Hippocampal formation (tissue), 2 donors: ENCODE results near the gene RAB11A.

Source experiments
- DNase-seq, 2 donors: peaks; one replicate each; lab custom pipeline; 2025; lab: John Stamatoyannopoulos, UW

Gene RAB11A

GRCh38 chr15:65869126-65869953 lies at the start of gene RAB11A:
TSS of gene RAB11A (plus strand) at chr15:65869491. CDS start at chr15:65869586, 95 bp downstream.
- peak; percentile 93 to 98 for DNase-seq

GRCh38 chr15:65819563-65819960 lies 49.7 kb upstream of the RAB11A start:
- DNase-seq: no peak

- no peak for DNase-seq
These were observed 48.2 kb upstream of the RAB11A start for GRCh38 chr15:65821070-65821469.

GRCh38 chr15:65822316-65822715 lies 47.0 kb upstream of the RAB11A start:
- DNase-seq: no peak

GRCh38 chr15:65824031-65824743 lies 45.1 kb upstream of the RAB11A start:
- DNase-seq: peak; percentile 41 to 57

GRCh38 chr15:65824941-65825544 lies 44.2 kb upstream of the RAB11A start:
- DNase-seq: no peak

- no peak for DNase-seq
These were observed 42.2 kb upstream of the RAB11A start for GRCh38 chr15:65827065-65827464.

GRCh38 chr15:65828585-65828984 lies 40.7 kb upstream of the RAB11A start:
- DNase-seq: no peak

GRCh38 chr15:65829130-65829764 lies 40.0 kb upstream of the RAB11A start:
- DNase-seq: peak in 1 of 2 donors; percentile 58

- peak; percentile 56 to 77 for DNase-seq
These were observed 36.5 kb upstream of the RAB11A start for GRCh38 chr15:65832549-65833364.

- DNase-seq: no peak
These were observed 35.6 kb upstream of the RAB11A start for GRCh38 chr15:65833501-65834205.

GRCh38 chr15:65834603-65835282 lies 34.5 kb upstream of the RAB11A start:
- no peak for DNase-seq

GRCh38 chr15:65835447-65835846 lies 33.8 kb upstream of the RAB11A start:
- no peak for DNase-seq

- no peak for DNase-seq
These were observed 32.6 kb upstream of the RAB11A start for GRCh38 chr15:65836665-65837064.

GRCh38 chr15:65837301-65838294 lies 31.7 kb upstream of the RAB11A start:
- peak in 1 of 2 donors; percentile 33 for DNase-seq

GRCh38 chr15:65839354-65839901 lies 29.9 kb upstream of the RAB11A start:
- DNase-seq: no peak

- no peak for DNase-seq
These were observed 29.3 kb upstream of the RAB11A start for GRCh38 chr15:65839985-65840384.

GRCh38 chr15:65841121-65841930 lies 28.0 kb upstream of the RAB11A start:
- DNase-seq: no peak
